Endometrial microvascular endothelial cells (primary cell): ENCODE results near the gene FNDC3A. TPM values are rescaled to one million over a fixed set of nuclear protein-coding genes. Genes with fewer than 3 reads are reported as not detected.
"Not testable (repeated sequence)": the region's sequence is repeated elsewhere in the genome, so short reads cannot be mapped to it uniquely, and the experiment has no call there.

ENCODE experiments used
- in situ Hi-C: cut with HindIII; loops from 2 replicates; pipeline ENCODE4 v1.10.0; 2017; ENCODE audit warnings: low sequenced_read_pairs, low pct_unique_long_range_greater_than_20kb; ENCODE audit errors: inconsistent ontology term
- total RNA-seq: library from RNA; depleted of rRNA; stranded (reverse); fragments of >200 nt; gene quantifications from one replicate; pipeline ENCODE4 v1.2.3, GENCODE V29; 2015; ENCODE audit errors: inconsistent ontology term

The FNDC3A gene
- total RNA-seq, 1 donor from 2014 or later: 42.5 TPM

DNA sequence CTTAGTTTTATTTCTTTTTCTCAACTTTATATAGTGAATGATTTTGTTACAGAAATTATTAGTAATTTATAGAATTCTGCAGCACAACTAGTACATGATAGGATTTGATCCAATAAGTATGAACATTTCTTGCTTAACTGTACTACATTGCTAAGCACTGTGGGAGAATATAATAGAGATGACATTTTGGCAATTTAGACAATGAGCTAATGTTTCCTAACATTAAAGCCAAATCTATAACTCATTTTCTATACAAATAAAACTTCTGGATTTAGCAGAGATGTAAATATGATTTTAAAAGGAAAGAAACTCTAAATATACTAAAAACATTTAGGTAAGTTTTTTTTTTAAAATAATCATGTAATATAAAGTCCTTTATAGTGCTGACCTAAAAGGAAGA is 87.3 kb downstream of the FNDC3A start:
- in situ Hi-C loops: no loop called here

DNA sequence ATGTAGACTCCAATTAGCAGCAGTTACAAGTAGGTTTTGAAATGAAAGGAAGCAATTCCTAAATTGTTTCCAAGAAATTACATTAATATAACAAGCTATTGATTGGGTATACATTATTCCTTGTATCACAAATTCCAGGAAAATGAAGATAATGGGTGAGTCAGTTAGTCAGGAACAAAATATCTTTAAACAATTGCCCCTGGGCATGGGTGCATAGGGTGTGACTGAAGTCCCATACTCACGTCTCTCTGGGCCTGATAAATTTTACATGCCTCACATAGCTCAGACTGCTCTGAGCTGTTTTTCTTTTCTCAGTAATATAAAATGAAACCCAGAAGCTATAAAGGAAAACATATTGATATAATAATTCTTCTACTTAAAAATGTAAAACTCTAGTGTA is 87.8 kb downstream of the FNDC3A start:
- in situ Hi-C loops: no loop called here

DNA sequence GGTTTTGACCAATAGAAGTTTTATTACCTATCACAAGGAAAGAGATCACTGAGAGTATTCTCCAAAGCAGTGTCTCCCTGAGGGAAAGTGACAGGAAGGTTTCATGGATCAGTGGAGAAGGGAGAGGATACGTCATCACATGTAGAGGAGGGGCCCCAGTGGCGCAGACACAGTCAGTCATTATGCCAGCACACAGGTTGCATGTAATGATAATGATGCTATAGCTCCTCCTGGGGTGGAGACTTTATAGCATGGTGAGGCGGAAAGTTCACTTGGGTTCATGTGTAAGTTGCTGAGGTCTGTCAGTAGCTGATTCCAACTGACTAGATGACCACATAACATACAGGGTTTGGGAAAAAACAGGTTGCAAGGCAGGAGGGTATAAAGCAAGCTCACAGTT is 88.8 kb downstream of the FNDC3A start:
- in situ Hi-C loops: no loop called here

DNA sequence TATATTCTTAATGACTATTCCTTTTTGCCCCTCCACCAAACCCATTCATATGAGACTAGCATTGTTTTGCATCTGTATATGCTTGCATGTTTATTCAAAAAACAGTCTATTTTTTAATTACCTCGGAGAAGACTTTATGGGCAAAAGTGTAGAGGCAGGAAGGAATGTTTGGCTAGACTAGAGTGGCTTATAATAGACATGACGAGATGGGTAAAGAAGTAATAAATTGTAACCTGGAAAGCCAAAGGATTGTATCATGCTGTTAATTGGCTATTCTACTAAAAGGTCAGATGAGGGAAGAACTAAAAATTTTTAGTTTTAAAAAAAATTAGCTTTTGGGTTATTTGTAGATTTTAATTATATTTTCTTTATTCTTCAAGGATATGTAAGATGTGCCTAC is 91.1 kb downstream of the FNDC3A start:
- in situ Hi-C loops: no loop called here

DNA sequence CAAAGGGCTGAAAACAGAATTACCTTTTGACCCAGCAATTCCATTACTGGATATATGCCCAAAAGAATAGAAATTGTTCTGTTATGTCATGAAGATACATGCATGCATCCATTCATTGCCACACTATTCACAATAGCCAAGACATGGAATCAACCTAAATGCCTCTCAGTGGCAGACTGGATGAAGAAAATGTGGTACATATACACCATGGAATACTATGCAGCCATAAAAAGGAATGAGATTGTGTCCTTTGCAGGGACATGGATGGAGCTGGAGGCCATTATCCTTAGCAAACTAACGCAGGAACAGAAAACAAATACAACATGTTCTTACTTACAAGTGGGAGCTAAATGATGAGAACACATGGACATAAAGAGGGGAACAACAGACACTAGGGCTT is 92.8 kb downstream of the FNDC3A start:
- in situ Hi-C loops: not testable (repeated sequence)

DNA sequence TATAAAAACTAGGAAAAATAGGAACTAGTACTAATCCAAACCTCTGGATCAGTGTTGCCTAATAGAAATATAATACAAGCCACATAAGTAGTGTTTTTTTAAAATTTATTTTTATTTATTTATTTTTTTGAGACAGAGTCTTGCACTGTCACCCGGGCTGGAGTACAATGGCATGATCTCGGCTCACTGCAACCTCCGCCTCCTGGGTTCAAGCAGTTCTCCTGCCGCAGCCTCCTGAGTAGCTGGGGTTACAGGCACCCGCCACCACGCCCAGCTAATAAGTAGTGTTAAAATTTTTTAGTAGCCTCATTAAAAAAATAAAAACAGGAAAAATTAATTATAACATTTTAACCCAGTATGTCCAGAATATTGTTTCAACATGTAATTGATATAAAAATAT is 94.3 kb downstream of the FNDC3A start:
- in situ Hi-C loops: not testable (repeated sequence)

DNA sequence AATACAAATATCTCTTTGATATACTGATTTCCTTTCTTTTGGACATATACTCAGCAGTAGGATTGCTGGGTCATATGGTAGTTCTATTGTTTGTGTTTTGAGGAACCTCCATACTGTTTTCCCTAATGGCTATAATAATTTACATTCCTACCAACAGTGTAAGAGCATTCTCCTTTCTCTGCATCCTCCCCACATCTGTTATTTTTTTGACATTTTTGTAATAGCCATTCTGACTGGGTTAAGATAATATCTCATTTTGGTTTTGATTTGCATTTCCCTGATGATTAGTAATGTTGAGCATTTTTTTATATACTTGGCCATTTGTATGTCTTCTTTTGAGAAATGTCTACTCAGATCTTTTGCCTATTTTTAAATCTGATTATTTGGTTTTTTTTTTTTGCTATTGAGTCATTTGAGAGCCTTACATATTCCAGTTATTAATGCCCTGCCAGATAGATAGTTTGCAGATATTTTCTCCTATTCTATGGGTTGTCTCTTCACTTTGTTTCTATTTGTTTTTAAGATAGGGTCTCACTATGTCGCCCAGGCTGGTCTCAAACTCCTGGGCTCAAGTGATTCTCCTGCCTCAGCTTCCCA is 95.7 kb downstream of the FNDC3A start:
- in situ Hi-C loops: no loop called here

DNA sequence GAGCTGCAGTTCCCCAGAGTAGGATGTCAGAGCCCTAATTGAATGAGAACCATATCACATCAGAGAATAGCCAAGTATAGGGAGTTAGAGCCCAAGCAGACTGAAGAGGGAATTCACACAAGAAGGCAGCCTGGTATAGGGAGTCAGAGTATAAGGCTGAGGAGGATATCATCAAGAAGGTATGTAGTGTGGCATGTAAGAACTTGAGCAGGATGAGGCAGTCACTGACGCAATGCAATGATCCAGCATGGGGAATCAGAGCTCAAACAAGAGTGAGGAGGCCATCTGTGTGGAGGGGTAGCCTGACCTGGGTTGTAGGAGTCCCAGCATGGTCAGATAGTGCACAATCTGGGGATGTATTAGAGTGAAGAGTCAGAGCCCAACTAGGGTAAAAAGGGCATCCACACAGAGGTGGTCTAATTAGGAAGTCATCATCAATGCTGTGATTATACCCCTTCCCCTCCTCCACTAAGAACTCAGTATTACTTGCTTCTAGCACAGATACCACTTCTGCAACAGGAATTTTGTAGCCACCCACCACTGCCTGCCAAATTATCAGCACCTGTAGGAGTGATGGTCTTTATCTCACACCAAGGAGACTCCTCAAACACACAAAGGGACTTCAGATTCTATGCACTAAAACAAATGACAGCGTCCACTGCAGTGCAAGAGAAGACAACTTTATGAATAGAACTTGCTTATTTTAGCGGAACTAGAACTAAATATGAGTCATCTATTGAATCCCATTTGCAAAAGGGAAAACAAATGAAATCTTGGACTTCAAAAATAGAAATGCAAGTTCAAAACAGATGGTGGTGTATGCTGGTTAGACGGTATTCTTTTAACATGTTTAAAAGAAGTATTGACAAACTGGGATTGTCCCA is 107.2 kb downstream of the FNDC3A start:
- in situ Hi-C loops: no loop called here

DNA sequence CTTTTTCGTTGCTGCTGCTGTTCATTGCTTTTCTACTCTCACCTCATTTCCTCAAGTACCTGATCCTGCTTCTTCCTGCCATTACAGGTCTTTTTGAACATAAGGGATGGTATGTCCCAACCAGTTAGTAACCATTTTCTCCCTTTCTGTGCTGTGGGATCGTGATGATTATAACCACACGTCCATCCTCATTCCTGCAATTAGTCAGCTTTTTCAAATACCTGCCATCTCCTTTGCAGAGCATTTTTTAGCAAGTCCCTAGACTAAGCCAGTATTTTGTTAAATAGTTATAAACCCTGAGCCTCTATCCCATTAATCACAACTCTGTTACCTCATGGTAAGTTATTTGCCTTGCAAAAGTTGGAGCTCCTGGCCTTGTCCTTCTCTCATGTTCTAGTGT is 109.2 kb downstream of the FNDC3A start:
- in situ Hi-C loops: no loop called here

DNA sequence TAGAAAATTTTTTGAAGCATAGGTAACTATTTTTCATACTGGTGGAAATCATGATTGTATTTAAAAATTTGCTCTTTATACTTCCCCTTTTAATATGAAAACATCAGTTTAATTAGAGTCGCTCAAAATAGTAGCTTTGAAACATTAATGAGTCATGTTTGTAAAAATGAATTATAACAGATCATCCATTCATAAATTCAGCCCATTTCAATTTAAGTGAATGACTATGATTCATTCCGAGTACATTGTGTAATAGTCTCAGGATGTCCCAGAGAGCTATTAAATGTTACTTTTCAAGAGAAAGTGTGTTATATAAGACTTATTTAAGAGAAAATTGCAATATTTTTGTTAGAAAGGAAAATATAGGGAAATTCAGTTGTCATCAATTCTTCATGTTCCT is 111.0 kb downstream of the FNDC3A start:
- in situ Hi-C loops: no loop called here

DNA sequence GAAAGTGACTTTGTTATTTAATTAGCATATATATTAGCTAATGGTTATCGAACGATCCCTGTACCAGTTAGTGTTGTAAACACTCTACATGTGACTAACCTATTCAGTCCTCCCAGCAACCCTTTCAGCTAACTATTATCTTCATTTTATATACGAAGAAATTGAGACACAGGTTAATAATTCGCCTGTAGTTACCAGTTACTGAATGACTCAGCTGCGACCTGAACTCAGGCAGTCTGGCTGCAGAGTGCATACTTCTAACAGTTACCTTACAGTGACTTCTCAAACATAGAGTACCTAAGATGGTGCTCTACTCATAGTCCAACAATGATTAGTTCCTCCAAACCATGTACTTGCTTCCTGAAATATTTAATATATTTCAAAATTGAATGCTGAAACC is 117.7 kb downstream of the FNDC3A start:
- in situ Hi-C loops: no loop called here

DNA sequence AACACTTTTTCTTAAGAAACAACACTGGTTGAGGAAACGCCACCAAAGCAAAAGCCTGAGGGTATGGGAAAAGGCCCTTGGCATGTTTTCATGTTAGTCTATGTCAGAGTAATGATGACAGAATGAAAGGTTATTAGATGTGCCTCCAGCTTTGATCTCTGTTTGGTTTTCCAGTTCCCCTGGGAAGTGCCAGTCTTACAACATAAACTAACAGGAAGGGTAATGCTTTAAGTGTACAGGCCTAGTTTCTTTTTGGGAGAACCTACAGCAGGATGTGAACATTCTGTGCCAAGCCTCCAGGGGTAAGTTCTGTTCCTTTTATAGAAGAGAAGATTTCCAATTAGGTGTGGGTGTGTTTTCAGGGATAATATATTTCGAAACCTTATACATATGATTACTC is 121.7 kb downstream of the FNDC3A start:
- in situ Hi-C loops: no loop called here

DNA sequence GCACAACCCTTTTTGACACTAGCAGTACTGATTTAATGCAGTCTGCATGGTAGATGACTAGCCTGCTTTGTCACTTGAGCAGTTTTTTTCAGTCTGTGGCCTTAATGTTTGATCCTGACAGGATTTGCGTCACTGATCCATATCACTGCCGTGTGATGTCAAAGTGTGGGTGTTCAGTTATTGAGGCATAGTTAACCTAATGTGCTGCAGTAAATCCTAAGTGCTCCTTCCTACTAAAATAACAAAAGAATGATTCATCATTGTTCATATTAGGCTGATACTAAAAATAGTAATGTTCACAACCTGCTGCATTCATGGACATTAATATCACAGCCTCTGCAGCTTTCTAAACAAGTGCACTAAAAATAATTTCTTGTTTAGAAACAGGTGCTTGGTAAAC is 122.5 kb downstream of the FNDC3A start:
- in situ Hi-C loops: no loop called here

DNA sequence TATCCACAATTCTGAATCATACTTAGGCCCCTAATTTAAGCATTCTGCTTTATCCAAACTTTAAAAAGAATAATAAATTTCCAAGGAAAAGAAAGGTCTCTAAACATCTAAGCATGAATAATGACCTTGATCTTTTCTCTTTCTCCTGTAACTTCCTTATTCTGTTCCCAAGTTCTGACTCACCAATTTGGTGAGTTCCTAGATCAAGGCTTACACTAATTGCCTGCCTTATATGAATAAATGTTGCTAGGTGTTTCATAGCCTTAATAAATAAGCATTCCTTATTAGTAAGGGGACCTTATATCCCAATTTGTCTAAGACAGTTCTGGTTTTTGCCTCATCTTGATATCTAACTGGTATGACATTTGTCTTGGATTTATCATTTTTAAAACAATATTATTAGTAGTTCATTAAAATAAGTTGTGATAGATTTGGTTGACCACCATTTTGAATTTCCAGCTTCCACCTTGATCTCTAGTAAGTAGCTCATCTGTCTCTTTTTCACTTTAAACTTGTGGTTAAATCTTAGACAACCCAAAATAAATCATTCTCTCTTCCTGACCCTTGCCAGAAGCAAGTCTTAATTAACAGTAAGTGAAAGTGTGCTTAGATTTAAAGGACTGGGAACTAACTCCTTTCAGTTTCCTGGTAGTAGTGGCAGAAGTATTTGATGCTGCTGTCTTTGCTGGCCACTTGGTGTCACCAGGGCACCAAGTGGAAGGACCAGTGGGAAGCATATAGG is 123.2 kb downstream of the FNDC3A start:
- in situ Hi-C loops: no loop called here

DNA sequence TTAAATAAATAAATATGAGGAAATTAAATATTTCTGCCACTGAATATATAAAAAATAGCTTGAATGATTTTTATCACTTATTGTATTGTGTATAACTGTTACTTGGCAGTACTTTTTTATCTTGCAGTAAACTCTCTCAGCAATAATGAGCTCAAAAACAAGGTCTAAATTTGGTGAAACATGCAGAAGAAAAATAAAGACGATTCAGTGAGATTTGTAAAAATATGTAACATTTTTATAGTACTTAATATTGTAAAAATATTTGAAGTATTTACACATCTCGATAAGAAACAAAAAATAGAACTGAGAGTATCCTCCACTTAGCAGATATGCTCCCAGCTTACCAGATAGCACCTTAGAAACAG is 123.8 kb downstream of the FNDC3A start:
- in situ Hi-C loops: no loop called here

DNA sequence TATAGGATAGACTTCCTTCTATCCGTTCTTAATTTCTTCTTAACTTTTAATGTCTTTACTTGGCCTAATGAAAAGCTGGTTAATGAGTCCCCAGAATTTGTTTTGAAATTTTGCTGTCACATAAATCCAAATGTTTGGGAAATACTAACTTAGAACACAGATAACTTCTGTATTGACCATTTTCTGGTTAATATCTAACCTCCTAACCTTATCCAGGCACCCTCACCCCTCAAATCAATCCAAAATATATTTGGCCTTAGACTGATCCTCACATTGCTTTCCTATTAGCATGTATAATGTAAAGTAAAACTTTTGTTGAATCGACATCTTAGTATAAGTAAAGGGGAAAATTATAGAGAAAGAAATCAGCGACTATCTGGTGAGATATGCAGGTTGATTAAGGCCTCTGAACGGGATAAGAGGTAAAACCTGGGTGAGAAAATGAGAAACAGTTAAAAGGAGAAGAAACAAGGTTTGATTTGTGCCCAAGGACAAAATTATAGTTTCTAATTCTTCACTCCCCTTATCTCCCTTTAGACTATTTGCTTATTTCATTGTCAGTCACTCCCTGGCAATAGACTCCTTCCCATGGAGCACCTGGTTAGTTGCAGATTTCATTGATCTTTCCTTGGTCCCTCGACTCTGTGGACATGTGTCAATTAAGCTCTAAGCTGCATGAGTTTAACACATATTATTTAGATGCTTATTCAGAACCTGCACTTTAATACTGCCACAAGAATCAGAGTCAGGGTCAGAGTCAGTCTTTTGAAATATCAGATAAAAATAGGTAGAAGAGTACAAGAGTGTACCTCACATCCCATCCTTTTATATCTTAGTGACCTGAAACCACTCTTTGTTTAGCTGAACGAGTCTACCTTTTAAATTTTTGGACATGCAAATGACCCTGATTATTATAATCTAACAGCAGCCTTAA is 125.2 kb downstream of the FNDC3A start:
- in situ Hi-C loops: no loop called here

DNA sequence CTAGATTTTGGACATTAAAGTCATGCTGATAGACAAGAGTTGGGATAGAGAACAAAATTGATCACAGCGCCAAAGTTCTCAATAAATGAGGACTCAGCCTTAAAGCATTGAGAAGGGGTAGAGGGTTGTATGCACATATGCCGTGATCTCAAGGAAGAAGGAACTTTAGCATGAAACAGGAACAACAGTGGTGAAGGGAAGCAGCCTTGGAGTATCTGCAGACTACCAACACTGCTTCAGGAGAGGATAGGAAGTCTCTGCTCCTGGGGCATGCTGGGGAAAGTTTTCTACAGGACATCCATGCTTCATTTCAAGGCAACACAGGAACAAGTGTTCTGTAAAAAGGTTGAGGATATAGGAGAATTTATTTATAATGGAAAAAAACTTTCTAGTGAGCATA is 132.5 kb downstream of the FNDC3A start:
- in situ Hi-C loops: no loop called here

DNA sequence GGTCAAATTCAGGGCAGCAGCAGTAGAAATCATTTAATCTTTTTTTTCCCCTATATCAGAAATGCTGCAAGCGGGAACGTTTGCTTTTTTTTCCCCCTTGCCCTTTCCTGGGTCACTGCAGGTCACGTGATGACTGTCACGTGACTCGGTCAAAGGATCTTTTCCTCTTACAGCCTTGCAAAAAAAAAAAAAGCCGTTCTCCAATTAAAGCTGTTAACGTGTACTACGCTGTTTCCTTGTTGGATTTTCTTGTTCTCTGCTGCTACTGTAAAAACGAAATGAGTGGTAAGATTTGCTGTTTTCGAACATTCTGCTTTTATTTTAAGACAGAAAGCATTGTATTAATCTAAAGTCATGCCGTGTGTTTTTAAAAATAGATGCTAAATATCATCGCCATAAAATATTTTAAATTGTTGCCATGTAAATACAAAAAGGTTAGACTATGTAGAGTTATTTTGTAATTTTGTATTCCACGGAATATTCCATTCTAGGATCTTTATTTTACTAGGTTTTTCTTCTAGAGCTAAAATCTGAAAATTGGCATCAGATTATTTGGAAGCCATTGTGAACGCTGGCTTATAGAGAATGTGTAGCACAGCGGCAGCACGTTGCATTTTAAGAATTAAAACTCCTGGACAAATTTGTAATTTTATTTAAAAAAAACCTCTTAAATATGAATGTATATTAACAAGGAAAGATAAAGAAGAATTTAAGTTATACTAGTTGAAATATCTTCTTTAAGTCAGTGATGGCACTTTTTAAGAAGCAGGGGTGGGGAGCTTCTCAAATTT is 134.6 kb downstream of the FNDC3A start:
- in situ Hi-C loops: no loop called here

DNA sequence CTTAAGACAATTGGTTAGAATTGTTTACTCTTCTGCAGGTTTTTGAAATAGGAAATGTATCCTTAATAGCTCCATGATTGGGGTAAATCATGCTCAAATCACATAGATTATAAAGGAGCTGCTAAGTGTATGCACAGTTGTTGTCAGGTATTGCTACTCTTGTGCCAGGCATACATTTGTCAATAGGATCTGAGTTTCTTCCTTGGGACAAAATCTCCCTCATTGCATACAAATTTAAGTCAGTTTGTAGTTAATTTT is 135.1 kb downstream of the FNDC3A start:
- in situ Hi-C loops: no loop called here
